ENCODE measurements around the gene AUTS2. TPM values are rescaled to one million over a fixed set of nuclear protein-coding genes. Genes with fewer than 3 reads are reported as not detected.

The AUTS2 gene
- total RNA-seq, 3 donors from 2014 or later: 31.5 to 94.3 (median 81.3) TPM

DNA sequence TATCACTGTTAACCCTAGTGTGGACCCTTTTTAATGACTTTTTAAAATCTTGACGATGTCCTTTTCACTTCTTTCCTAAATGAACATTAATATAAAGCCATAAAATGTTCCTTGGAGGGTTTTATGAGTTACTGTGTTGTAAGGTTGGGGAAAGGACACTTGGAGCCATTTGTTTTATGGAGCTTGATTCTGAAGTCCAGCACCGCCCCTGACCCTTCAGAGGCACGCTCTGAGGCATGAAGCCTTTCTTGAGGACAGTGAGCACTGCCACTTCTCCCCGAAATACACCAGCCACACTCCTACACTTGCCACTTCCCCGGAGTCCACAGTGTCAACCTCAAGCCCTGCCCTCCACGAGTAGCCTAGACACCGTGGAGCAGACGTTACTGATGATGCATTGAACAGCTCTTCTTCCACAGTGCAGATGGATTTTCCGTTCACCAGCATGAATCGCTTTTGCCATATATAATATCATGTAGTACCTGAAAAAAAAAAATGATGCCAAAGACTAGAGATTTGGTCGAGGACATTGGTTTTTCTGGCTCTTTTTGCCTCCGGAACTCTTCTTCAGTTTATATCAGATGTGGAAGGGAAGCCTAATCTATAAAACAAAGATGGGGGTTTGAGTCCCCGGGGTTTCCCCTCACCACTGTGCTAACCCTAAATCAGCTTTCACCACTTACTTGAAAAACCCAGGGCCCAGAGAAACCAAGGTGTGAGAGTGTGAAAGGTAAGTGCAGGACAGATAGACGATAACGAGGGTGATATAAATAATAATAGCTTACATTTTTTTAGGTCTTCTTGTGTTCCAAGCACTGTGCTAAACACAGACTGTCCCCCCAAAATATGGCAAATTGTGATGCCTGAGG, 881.1 kb downstream of the AUTS2 start:
- no peak overlapping the region for H3K4me3 ChIP-seq
- TF ChIP-seq POLR2A (IDR thresholded peaks at IDR 0.05) (no peak), CTCF (IDR thresholded peaks at IDR 0.05) (no peak), POLR2AphosphoS5 (IDR thresholded peaks at IDR 0.05) (no peak)
- no peak for DNase-seq (ENCODE audit: low spot score in 2 of 2)
- no peaks in the 10 kb centered on the region for H3K36me3 ChIP-seq
- intact Hi-C loops (cut with DNase I; ENCODE audit: low total_unique reads): loop anchor here (5.0 kb wide), 1 partner anchor 932 kb away; no protein-coding TSS in a partner anchor
- no peak overlapping the region for H3K27ac ChIP-seq
- no peaks in the 10 kb centered on the region for H3K27me3 ChIP-seq
- no peaks in the 10 kb centered on the region for H3K4me1 ChIP-seq
- no peaks in the 10 kb centered on the region for H3K9me3 ChIP-seq

DNA sequence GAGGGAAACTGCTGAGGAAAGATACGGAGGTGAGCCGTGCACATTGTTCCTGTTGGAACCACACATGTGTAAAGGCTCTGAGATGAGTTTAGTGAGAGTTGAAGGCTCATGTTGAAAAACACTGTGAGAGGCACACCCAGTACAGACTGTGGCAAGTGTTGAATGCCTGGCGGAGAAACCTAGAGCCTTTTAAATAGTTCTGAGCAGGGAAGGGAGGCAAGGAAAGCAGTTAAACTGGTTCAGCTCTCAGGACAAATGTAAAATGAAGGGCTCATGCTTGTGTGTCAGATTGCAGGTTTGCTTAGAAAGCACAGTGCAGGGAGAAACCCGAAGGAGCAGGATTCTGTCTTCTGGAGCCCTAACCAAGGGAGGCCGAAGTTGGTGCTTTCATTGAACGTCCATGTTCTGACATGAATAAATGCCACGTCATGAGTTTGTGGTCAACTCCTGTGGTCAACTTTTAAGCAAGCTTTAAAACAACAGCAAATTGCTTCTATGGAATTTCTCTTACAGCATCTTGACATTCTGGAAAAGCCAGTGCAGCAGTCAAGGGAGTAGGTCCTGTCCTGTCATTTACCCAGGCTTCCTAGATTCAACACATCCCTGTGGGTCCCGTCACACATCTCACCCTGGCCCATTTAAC, 882.8 kb downstream of the AUTS2 start:
- no peak overlapping the region for H3K4me3 ChIP-seq
- no peaks in the 10 kb centered on the region for H3K36me3 ChIP-seq
- peak in 1 of 2 donors; percentile 21 for DNase-seq (ENCODE audit: low spot score in 2 of 2)
- intact Hi-C loops (cut with DNase I; ENCODE audit: low total_unique reads): loop anchor here (5.0 kb wide), 1 partner anchor 934 kb away; no protein-coding TSS in a partner anchor
- no peaks in the 10 kb centered on the region for H3K9me3 ChIP-seq
- no peak for TF ChIP-seq POLR2AphosphoS5 (IDR thresholded peaks at IDR 0.05)
- TF ChIP-seq POLR2A (IDR thresholded peaks at IDR 0.05): no peak
- no peak for TF ChIP-seq CTCF (IDR thresholded peaks at IDR 0.05)
- no peaks in the 10 kb centered on the region for H3K4me1 ChIP-seq
- no peaks in the 10 kb centered on the region for H3K27me3 ChIP-seq
- no peak overlapping the region for H3K27ac ChIP-seq

DNA sequence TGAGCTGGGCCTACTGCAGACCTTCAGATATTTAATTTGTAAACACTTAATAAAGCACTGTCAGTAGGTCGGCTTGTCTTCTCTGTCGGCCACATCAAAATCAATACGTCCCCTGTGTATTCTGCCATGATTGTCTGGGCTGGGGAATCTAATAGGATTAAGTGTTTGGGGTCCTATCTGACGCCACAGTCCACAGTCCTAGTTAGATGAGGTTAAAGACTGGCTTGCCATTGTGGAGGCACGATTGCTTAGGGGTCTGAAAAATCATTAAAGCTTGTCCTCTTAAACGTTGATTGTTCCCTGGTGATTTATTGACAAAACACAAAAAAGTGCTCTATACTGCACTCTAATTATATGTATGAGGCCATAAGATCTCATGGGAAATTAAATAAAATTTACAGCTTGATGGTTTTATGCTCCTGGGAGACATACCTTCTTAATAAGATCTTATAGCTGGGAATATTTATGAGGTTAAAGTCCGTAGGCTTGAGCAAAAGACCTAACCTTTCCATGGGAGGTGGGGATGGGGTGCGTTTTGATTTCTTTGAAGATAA, 883.4 kb downstream of the AUTS2 start:
- H3K4me1 ChIP-seq: no peaks in the 10 kb centered on the region
- no peak for DNase-seq (ENCODE audit: low spot score in 2 of 2)
- intact Hi-C loops (cut with DNase I; ENCODE audit: low total_unique reads): loop anchor here (5.0 kb wide), 1 partner anchor 934 kb away; no protein-coding TSS in a partner anchor

GRCh38 chr7:70484255-70484654, 886.0 kb downstream of the AUTS2 start:
- H3K27ac ChIP-seq: no peak overlapping the region

More for the DNA sequence above, 883.4 kb downstream of the AUTS2 start:
- H3K27ac ChIP-seq: no peak overlapping the region
- no peaks in the 10 kb centered on the region for H3K27me3 ChIP-seq
- TF ChIP-seq CTCF (IDR thresholded peaks at IDR 0.05): no peak
- H3K9me3 ChIP-seq: no peaks in the 10 kb centered on the region
- H3K36me3 ChIP-seq: no peaks in the 10 kb centered on the region
- H3K4me3 ChIP-seq: no peak overlapping the region

More at GRCh38 chr7:70484255-70484654, 886.0 kb downstream of the AUTS2 start:
- no peaks in the 10 kb centered on the region for H3K4me1 ChIP-seq
- no peaks in the 10 kb centered on the region for H3K9me3 ChIP-seq
- intact Hi-C loops (cut with DNase I; ENCODE audit: low total_unique reads): loop anchor here (5.0 kb wide), 1 partner anchor 937 kb away; no protein-coding TSS in a partner anchor
- no peak for TF ChIP-seq CTCF (IDR thresholded peaks at IDR 0.05)
- no peak for TF ChIP-seq POLR2AphosphoS5 (IDR thresholded peaks at IDR 0.05)
- TF ChIP-seq POLR2A (IDR thresholded peaks at IDR 0.05): no peak
- H3K36me3 ChIP-seq: no peaks in the 10 kb centered on the region
- H3K27me3 ChIP-seq: no peaks in the 10 kb centered on the region
- no peak overlapping the region for H3K4me3 ChIP-seq
- DNase-seq (ENCODE audit: low spot score in 2 of 2): no peak

Measured in breast epithelium (tissue), 4 donors.